GM19463 (cell line): ENCODE measurements around the gene VANGL1.
"Not testable (repeated sequence)": the region's sequence is repeated elsewhere in the genome, so short reads cannot be mapped to it uniquely, and the experiment has no call there.

Experiments
- ATAC-seq: cut with Tn5 transposase; IDR thresholded peaks from one replicate; pipeline ENCODE4 v1.9.1; 2021; ENCODE audit warnings: mild to moderate bottlenecking, moderate library complexity; ENCODE audit not compliant: unreplicated experiment

Gene VANGL1

DNA sequence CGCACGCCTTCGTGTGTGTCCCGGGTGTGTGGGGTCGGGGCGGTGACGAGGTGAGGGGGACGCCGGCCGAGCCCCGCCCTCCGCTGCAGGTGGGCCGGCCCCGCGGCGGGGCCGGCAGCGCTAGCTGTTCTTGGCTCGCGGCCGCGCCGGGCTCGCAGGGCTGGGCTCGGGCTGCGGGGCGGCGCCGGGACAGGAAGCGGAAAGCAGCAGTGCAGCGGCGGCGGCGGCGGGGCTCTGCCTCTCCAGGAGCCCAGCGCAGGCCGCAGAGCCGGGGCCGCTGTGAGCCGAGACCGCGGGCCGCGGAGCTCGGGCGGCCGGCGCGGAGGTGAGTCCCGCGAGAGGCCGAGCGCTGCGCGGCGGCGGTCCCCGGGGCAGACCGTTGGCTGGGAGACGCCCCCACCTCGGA lies at the start of gene VANGL1:
VANGL1 (plus strand) TSS at position 209 of the 406 bp plus-strand sequence. CDS start 9,444 bp downstream, outside the sequence.
- ATAC-seq, result peak; percentile 67

- no peak for ATAC-seq
Measured at GRCh38 chr1:115592264-115592663, 49.5 kb upstream of the VANGL1 start.

DNA sequence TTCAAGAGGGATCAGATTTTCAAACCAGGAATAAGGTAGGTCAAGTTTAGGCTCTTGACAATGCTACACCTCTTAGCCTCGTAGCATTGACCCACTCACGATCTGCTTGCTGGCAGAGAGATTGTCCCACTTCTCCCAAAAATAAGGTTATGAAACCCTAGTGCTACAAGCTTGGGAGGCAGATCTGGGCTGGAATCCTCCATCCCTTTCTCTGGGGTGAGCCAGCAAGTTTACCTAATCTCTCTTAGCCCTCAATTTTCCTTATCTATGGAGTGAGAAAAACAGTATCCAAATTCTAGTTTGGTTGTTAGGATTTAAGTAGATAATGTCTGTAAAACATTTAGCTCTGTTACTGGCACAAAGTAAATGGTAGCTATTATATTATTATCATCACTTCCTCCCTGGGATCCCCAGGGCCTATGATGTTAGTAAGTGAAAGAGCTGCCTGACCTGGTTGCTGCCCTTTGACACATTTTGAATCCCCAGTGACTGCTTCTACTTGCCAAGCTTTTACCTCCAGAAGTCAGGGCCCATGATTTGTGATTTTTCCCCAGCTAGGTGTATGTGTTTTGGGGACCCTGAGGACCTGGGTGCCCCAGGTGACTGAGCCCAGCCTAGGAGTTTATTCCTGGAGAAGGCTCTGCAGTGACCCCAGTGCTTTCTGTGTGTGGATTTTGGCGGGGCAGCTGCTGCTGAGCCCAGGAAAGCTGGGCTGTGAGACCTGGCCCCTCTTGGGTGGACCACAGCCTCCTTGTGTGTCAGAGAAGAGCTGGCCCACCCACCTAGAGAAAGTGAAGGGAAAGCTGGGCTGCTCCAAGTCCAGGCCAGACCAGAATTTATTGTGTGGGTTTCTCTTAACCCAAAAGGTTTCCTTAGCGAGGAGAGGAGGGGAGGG lies 48.2 kb upstream of the VANGL1 start:
- no peak for ATAC-seq

- no peak for ATAC-seq
Measured at GRCh38 chr1:115594600-115594999, 47.2 kb upstream of the VANGL1 start.

- peak; percentile 60 for ATAC-seq
Measured at GRCh38 chr1:115595279-115596079, 46.3 kb upstream of the VANGL1 start.

- ATAC-seq, result no peak
Measured at GRCh38 chr1:115596080-115596780, 45.5 kb upstream of the VANGL1 start.

GRCh38 chr1:115604508-115604907 lies 37.3 kb upstream of the VANGL1 start:
- no peak for ATAC-seq

DNA sequence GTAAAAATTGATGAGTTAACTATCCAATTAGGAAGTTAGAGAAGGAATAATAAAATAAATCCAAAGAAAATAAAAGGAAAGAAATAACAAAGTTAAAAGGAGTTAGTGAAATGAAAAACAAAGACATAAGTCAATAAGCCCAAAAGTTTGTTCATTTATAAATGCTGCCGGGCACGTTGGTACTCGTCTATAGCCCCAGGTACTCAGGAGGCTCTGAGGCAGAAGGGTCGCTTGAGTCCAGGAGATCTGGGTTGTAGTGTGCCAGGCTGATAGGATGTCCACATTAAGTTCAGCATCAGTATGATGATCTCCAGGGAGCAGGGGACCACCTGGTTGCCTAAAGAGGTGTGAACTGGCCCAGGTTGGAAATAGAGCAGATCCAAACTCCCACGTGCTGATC lies 35.5 kb upstream of the VANGL1 start:
- ATAC-seq, result no peak

DNA sequence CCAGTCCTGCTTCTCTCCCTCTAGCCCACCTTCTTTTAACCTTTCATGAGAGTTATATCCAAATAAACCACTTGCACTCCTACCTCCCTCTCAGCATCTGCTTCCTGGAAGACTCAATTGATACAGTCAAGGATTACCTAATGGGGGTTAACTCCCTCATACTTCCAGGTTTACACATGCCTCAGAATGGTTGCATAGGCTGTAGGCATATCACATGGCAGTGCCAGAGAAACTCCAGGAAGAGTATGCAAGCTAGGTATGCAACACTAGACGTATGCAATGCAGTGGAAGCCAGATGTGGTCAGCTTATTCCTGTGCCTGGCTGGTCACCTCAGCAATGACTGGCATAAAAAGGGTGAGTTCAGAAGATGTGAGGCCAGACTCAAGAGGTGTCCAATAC lies 32.7 kb upstream of the VANGL1 start:
- ATAC-seq, result no peak

DNA sequence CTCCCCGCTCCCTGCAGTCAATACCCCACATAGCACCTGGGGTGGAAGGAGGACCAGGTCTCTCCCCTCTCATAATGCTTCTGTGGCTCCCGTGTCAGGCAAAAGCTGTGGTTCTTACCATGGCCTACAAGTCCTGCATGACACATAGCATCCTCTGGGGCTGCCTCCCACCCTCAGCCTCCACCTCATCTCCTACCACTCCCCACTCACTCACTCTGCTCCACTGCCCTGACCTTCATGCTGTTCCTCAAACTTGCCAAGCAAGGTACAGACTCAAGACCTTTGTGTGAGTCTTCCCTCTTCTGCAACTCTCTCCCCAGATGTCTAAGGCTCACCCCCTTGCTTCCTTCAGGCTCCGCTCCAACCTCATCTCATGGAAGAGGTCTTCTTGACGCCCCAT lies 28.0 kb upstream of the VANGL1 start:
- ATAC-seq, result no peak

DNA sequence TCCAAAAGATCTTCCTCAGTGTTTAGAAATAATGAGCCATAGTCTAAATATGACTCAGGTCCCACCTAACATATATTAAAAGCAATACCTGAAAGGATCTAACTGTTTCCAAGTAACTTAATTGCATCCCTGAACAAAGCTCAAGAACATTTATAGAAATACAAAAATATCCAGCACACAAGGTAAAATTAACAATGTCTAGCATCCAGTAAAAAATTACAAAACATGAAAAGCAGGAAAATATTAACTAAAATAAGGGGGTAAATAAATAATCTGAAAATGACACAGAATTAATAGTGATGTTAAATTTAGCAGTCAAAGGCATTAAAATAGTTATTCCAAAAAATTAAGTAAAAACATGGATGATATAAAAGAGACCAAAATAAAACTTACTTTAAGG lies 21.3 kb upstream of the VANGL1 start:
- no peak for ATAC-seq

GRCh38 chr1:115620950-115621349 lies 20.8 kb upstream of the VANGL1 start:
- no peak for ATAC-seq

DNA sequence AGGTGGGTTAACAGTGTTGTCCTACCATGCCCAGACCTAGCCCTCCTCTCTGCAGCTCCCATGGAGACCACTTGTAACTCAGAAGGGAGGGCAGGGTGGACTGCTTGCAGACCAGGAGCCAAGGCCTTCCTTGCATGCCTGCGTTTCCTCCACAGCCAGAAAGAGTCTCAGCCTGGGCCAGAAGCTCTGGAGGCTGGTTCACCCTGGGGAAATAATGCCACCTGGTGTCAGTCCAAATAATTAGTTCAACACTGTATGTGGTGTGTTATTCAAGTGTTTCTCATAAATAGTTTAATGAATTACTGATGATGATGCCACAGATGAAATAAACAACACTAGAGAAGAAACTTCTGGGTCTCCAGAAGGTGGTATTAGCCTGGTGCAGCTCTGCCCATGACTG lies 16.9 kb upstream of the VANGL1 start:
- ATAC-seq, result no peak

GRCh38 chr1:115630342-115630741 lies 11.4 kb upstream of the VANGL1 start:
- no peak for ATAC-seq

GRCh38 chr1:115632251-115633026 lies 9.3 kb upstream of the VANGL1 start:
- ATAC-seq, result no peak

DNA sequence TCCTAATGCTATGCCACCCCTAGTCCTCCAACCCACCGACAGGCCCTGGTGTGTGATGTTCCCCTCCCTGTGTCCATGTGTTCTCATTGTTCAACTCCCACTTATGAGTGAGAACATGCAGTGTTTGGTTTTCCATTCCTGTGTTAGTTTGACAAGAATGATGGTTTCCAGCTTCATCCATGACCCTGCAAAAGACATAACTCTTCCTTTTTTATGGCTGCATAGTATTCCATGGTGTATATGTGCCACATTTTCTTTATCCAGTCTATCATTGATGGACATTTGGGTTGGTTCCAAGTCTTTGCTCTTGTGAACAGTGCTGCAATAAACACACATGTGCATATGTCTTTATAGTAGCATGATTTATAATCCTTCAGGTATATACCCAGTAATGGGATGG lies 8.2 kb upstream of the VANGL1 start:
- ATAC-seq, result not testable (repeated sequence)

GRCh38 chr1:115637247-115637646 lies 4.5 kb upstream of the VANGL1 start:
- ATAC-seq, result not testable (repeated sequence)

GRCh38 chr1:115640384-115640783 lies 1.4 kb upstream of the VANGL1 start:
- no peak for ATAC-seq

DNA sequence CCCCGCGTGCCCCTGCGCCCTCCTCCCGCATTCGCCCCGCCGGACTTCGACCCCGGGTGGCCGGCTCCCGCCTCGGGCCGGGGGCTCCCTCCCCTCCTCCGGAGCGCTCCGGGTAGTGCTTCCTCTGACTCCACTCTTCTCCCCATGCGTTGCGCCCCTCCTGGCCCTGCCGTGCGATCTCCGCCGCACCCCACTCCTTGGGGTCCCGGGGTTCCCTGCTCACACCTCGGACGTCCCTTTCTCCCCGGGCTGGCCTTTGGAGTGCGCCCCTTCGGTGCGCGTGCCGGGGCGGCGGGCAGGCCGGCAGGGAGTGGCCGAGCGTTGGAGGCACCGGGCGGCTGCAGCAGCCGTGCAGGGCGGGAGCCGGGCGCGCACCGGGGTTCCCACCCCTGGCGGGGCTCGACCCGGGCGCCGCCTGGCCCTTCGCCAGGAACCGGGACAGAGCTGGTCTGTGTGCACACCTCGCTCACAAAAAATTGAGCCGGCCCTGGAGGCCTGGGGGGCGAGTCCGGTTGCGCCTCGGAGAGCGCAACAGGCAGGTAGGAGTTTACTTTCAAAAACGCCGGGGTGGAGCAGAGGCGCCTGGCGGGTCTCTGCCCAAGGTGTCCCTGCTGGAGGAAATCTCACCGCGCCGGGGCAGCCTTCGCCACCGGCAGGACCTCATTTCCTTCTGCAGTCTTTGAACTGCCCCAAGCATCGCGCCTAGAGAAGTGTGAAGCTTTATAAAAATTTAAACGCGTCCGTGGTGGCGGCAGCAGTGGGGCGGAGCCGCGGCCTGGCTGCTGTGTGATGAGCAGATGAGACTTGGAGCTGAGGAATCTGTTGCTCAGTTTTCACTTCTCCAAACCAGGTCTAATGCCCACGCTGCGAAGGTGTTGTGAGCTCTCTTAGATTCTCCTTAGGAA lies 650 bp downstream of the VANGL1 start:
- ATAC-seq, result peak; percentile 56
